ENCODE data around the gene CAMTA1.
"Not testable (repeated sequence)": the region's sequence is repeated elsewhere in the genome, so short reads cannot be mapped to it uniquely, and the experiment has no call there.

CAMTA1 gene

GRCh38 chr1:7325254-7325653 is 540.0 kb downstream of the CAMTA1 start:
- DNase-seq (ENCODE audit: low spot score) (no peak), ATAC-seq (ENCODE audit: low read depth) (no peak)
- no peaks in the 10 kb centered on the region for H3K4me1 ChIP-seq (ENCODE audit: insufficient read depth, poor library complexity, severe bottlenecking)
- H3K9me3 ChIP-seq (ENCODE audit: severe bottlenecking): no peaks in the 10 kb centered on the region
- no peaks in the 10 kb centered on the region for H3K27me3 ChIP-seq (ENCODE audit: insufficient read depth, poor library complexity, severe bottlenecking)
- no peak for TF ChIP-seq CTCF (IDR thresholded peaks at IDR 0.05; ENCODE audit: poor library complexity, severe bottlenecking)
- no peak overlapping the region for H3K27ac ChIP-seq (ENCODE audit: poor library complexity, severe bottlenecking)
- H3K4me3 ChIP-seq (ENCODE audit: severe bottlenecking): no peak overlapping the region
- no peaks in the 10 kb centered on the region for H3K36me3 ChIP-seq (ENCODE audit: low read depth)

GRCh38 chr1:7326366-7326765 is 541.1 kb downstream of the CAMTA1 start:
- ATAC-seq (ENCODE audit: low read depth): no peak
- no peaks in the 10 kb centered on the region for H3K27me3 ChIP-seq (ENCODE audit: insufficient read depth, poor library complexity, severe bottlenecking)
- no peaks in the 10 kb centered on the region for H3K9me3 ChIP-seq (ENCODE audit: severe bottlenecking)
- no peaks in the 10 kb centered on the region for H3K4me1 ChIP-seq (ENCODE audit: insufficient read depth, poor library complexity, severe bottlenecking)
- H3K27ac ChIP-seq (ENCODE audit: poor library complexity, severe bottlenecking): no peak overlapping the region
- DNase-seq (ENCODE audit: low spot score): no peak
- TF ChIP-seq CTCF (IDR thresholded peaks at IDR 0.05; ENCODE audit: poor library complexity, severe bottlenecking): no peak
- H3K4me3 ChIP-seq (ENCODE audit: severe bottlenecking): no peak overlapping the region
- H3K36me3 ChIP-seq (ENCODE audit: low read depth): no peaks in the 10 kb centered on the region

GRCh38 chr1:7327849-7328248 is 542.6 kb downstream of the CAMTA1 start:
- no peak for TF ChIP-seq CTCF (IDR thresholded peaks at IDR 0.05; ENCODE audit: poor library complexity, severe bottlenecking)
- ATAC-seq (ENCODE audit: low read depth) (no peak), DNase-seq (ENCODE audit: low spot score) (no peak)
- H3K27ac ChIP-seq (ENCODE audit: poor library complexity, severe bottlenecking): no peak overlapping the region
- H3K4me1 ChIP-seq (ENCODE audit: insufficient read depth, poor library complexity, severe bottlenecking): no peaks in the 10 kb centered on the region
- no peaks in the 10 kb centered on the region for H3K9me3 ChIP-seq (ENCODE audit: severe bottlenecking)
- H3K36me3 ChIP-seq (ENCODE audit: low read depth): no peaks in the 10 kb centered on the region
- H3K27me3 ChIP-seq (ENCODE audit: insufficient read depth, poor library complexity, severe bottlenecking): no peaks in the 10 kb centered on the region
- H3K4me3 ChIP-seq (ENCODE audit: severe bottlenecking): no peak overlapping the region

- peaks cover 10% of the 10 kb centered on the region for H3K4me1 ChIP-seq (ENCODE audit: insufficient read depth, poor library complexity, severe bottlenecking)
- no peak overlapping the region for H3K4me3 ChIP-seq (ENCODE audit: severe bottlenecking)
- no peak for TF ChIP-seq CTCF (IDR thresholded peaks at IDR 0.05; ENCODE audit: poor library complexity, severe bottlenecking)
- H3K27me3 ChIP-seq (ENCODE audit: insufficient read depth, poor library complexity, severe bottlenecking): no peaks in the 10 kb centered on the region
- no peaks in the 10 kb centered on the region for H3K9me3 ChIP-seq (ENCODE audit: severe bottlenecking)
- no peak for DNase-seq (ENCODE audit: low spot score)
- no peaks in the 10 kb centered on the region for H3K36me3 ChIP-seq (ENCODE audit: low read depth)
- no peak overlapping the region for H3K27ac ChIP-seq (ENCODE audit: poor library complexity, severe bottlenecking)
- no peak for ATAC-seq (ENCODE audit: low read depth)
These were observed 544.8 kb downstream of the CAMTA1 start for GRCh38 chr1:7329868-7330615.

DNA sequence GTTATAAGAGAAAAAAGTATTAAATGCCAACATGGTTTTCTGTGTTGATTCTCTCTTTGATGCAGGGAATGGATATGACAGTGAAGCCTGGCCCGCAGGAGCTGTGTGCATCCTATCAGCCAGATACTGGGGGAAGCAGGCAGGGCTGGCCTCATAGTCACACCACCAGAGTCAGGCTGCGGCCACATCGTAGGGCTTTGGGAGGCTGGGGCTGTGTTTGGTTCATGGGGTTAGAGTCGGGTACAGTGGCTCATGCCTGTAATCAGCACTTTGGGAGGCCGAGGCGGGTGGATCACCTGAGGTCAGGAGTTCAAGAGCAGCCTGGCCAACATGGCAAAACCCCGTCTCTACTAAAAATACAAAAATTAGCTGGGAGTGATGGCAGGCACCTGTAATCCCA is 545.5 kb downstream of the CAMTA1 start:
- not testable (repeated sequence) for H3K36me3 ChIP-seq (ENCODE audit: low read depth); H3K9me3 ChIP-seq (ENCODE audit: severe bottlenecking); H3K27me3 ChIP-seq (ENCODE audit: insufficient read depth, poor library complexity, severe bottlenecking); ATAC-seq (ENCODE audit: low read depth); DNase-seq (ENCODE audit: low spot score); H3K27ac ChIP-seq (ENCODE audit: poor library complexity, severe bottlenecking); H3K4me3 ChIP-seq (ENCODE audit: severe bottlenecking)
- peaks cover 17% of the 10 kb centered on the region for H3K4me1 ChIP-seq (ENCODE audit: insufficient read depth, poor library complexity, severe bottlenecking)

Measured in RWPE2 (cell line).